Measurements from ENCODE around the gene ENKD1. TPM values are rescaled to one million over a fixed set of nuclear protein-coding genes. Genes with fewer than 3 reads are reported as not detected.

The ENKD1 gene
- total RNA-seq, 1 donor from 2014 or later = 8.5 TPM

DNA sequence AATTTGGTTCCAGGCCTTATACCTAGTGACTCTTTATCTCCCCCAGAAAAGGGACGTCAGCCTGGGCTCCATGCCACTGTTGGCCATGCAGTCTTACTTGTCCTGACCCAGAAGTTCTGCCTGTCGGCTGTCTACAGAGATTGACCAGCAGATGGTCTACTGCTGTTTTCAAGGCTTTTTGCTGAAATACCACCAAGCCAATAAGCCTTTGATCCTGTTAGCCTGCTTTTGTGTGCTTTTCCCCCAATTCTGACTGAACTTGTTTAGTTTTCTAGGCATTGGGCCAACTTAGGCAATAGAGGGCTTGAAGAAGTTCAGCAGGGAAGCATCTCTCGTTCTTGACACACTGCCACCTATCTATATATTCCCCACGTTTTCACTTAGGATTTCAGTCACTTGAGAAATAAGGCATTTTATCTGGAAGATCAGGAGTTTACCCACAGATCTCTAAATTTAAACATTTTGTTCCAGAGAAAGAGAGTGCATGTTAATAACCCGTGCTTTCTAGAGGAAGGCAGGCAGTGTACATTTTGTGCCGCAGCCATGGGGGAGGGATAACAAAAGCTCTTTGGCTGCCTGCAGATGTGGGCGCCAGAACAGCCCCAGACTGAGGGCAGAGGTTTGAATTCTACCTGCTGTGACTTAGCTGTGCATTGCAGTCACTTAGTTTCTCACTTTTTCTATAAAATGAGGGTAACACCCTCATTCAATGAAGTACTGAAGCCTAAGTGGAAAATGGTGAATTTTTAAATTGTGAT lies 34.0 kb downstream of the ENKD1 start:
- intact Hi-C loops (cut with DNase I) = no loop called here
- DNase-seq (ENCODE audit: low spot score) = no peak

GRCh38 chr16:67628216-67628615 lies 38.3 kb downstream of the ENKD1 start:
- DNase-seq (ENCODE audit: low spot score) = no peak
- intact Hi-C loops (cut with DNase I) = no loop called here

- intact Hi-C loops (cut with DNase I) = no loop called here
- DNase-seq (ENCODE audit: low spot score) = no peak
Observed at GRCh38 chr16:67613808-67614207, 52.7 kb downstream of the ENKD1 start.

Other genes with a start within 250 kb of the ENKD1 start
- 0.27 TPM for gene HSD11B2, start 235.6 kb downstream of the ENKD1 start, total RNA-seq
- 58.8 TPM for gene ATP6V0D1, start 185.6 kb downstream of the ENKD1 start, total RNA-seq
- not detected for gene AGRP, start 183.2 kb downstream of the ENKD1 start, total RNA-seq
- 102 TPM for gene RIPOR1, start 137.9 kb downstream of the ENKD1 start, total RNA-seq
- 25.6 TPM for gene CTCF, start 104.2 kb downstream of the ENKD1 start, total RNA-seq
- 0.40 TPM for gene CARMIL2, start 21.6 kb downstream of the ENKD1 start, total RNA-seq
- 9.3 TPM for gene ACD, start 6.5 kb downstream of the ENKD1 start, total RNA-seq
- gene PARD6A, start 5.8 kb downstream of the ENKD1 start, total RNA-seq = 3.4 TPM
- 5.6 TPM for gene C16orf86, start 64 bp upstream of the ENKD1 start, total RNA-seq
- gene GFOD2, start 52.6 kb upstream of the ENKD1 start, total RNA-seq = 10.7 TPM
- gene RANBP10, start 139.8 kb upstream of the ENKD1 start, total RNA-seq = 16.4 TPM
- 0.51 TPM for gene TSNAXIP1, start 140.1 kb upstream of the ENKD1 start, total RNA-seq
- 23.0 TPM for gene THAP11, start 175.6 kb upstream of the ENKD1 start, total RNA-seq
- gene NUTF2, start 180.2 kb upstream of the ENKD1 start, total RNA-seq = 87.1 TPM
- 27.9 TPM for gene CENPT, start 180.9 kb upstream of the ENKD1 start, total RNA-seq
- gene EDC4, start 206.3 kb upstream of the ENKD1 start, total RNA-seq = 43.8 TPM
- gene NRN1L, start 218.1 kb upstream of the ENKD1 start, total RNA-seq = 2.1 TPM
- gene PSKH1, start 226.5 kb upstream of the ENKD1 start, total RNA-seq = 22.6 TPM